HG02938 (cell line): Measurements from ENCODE around the gene EMD.

ENCODE experiments used
- ATAC-seq: cut with Tn5 transposase; IDR thresholded peaks from one replicate; pipeline ENCODE4 v1.9.1; 2021; ENCODE audit warnings: mild to moderate bottlenecking, moderate library complexity; ENCODE audit not compliant: unreplicated experiment

Gene EMD

GRCh38 chrX:154412468-154412867 lies 33.4 kb downstream of the EMD start:
- no peak for ATAC-seq

GRCh38 chrX:154413142-154413541 lies 34.0 kb downstream of the EMD start:
- ATAC-seq, result no peak

GRCh38 chrX:154417157-154417556 lies 38.1 kb downstream of the EMD start:
- no peak for ATAC-seq

- no peak for ATAC-seq
Observed at GRCh38 chrX:154419189-154419588, 40.1 kb downstream of the EMD start.

- ATAC-seq, result no peak
Observed at GRCh38 chrX:154419688-154420401, 40.8 kb downstream of the EMD start.

- ATAC-seq, result no peak
Observed at GRCh38 chrX:154420402-154420756, 41.3 kb downstream of the EMD start.

- no peak for ATAC-seq
Observed at GRCh38 chrX:154426916-154427770, 48.0 kb downstream of the EMD start.

GRCh38 chrX:154428176-154429171 lies 49.4 kb downstream of the EMD start, which contains the start of gene ATP6AP1:
Gene ATP6AP1, plus strand, starts transcription at chrX:154428677. Its CDS starts 16 bp downstream, at chrX:154428693.
- ATAC-seq, result peak; percentile 95

- ATAC-seq, result no peak
Observed at GRCh38 chrX:154429711-154430110, 50.6 kb downstream of the EMD start.

GRCh38 chrX:154430479-154430878 lies 51.4 kb downstream of the EMD start:
- ATAC-seq, result no peak

GRCh38 chrX:154430916-154431315 lies 51.8 kb downstream of the EMD start:
- no peak for ATAC-seq
